HG03039 (cell line): ENCODE data around the gene ZNF506.
"Not testable (repeated sequence)": the region's sequence is repeated elsewhere in the genome, so short reads cannot be mapped to it uniquely, and the experiment has no call there.

Source experiments
- ATAC-seq: cut with Tn5 transposase; IDR thresholded peaks from one replicate; pipeline ENCODE4 v1.9.1; 2021; ENCODE audit warnings: mild to moderate bottlenecking, moderate library complexity; ENCODE audit not compliant: unreplicated experiment

Gene ZNF506

GRCh38 chr19:19781791-19782190, 39.8 kb downstream of the ZNF506 start:
- not testable (repeated sequence) for ATAC-seq

- no peak for ATAC-seq
These were observed 42.9 kb downstream of the ZNF506 start for GRCh38 chr19:19778666-19779065.

GRCh38 chr19:19777692-19778091, 43.9 kb downstream of the ZNF506 start:
- ATAC-seq, result no peak

- peak; percentile 95 for ATAC-seq
These were observed 45.1 kb downstream of the ZNF506 start for GRCh38 chr19:19776206-19777008.

GRCh38 chr19:19775891-19776205, 45.7 kb downstream of the ZNF506 start:
- ATAC-seq, result peak; percentile 11

- ATAC-seq, result no peak
These were observed 47.1 kb downstream of the ZNF506 start for GRCh38 chr19:19774354-19775033.

- ATAC-seq, result not testable (repeated sequence)
These were observed 49.6 kb downstream of the ZNF506 start for GRCh38 chr19:19771963-19772362.

- not testable (repeated sequence) for ATAC-seq
These were observed 51.6 kb downstream of the ZNF506 start for GRCh38 chr19:19769971-19770370.

GRCh38 chr19:19758164-19758563, 63.4 kb downstream of the ZNF506 start:
- ATAC-seq, result no peak

GRCh38 chr19:19752760-19753403, 68.7 kb downstream of the ZNF506 start:
- ATAC-seq, result no peak

GRCh38 chr19:19751846-19752245, 69.7 kb downstream of the ZNF506 start:
- no peak for ATAC-seq

- no peak for ATAC-seq
These were observed 70.4 kb downstream of the ZNF506 start for GRCh38 chr19:19750842-19751790.

GRCh38 chr19:19749908-19750841, 71.4 kb downstream of the ZNF506 start:
- no peak for ATAC-seq

- ATAC-seq, result no peak
These were observed 72.2 kb downstream of the ZNF506 start for GRCh38 chr19:19749117-19749907.

GRCh38 chr19:19748249-19748938, 73.2 kb downstream of the ZNF506 start:
- ATAC-seq, result no peak

- no peak for ATAC-seq
These were observed 74.0 kb downstream of the ZNF506 start for GRCh38 chr19:19747357-19748220.
